Pulmonary artery endothelial cell (primary cell): ENCODE data around the gene B3GAT3. TPM values are rescaled to one million over a fixed set of nuclear protein-coding genes. Genes with fewer than 3 reads are reported as not detected.
"Not testable (repeated sequence)": the region's sequence is repeated elsewhere in the genome, so short reads cannot be mapped to it uniquely, and the experiment has no call there.

Source experiments
- DNase-seq: peaks from one replicate; pipeline ENCODE4 v3.0.0-alpha.2; 2011; ENCODE audit warnings: low read depth, low spot score
- total RNA-seq: library from RNA; depleted of rRNA; stranded (reverse); fragments of >200 nt; gene quantifications from 2 replicates; pipeline ENCODE4 v1.2.3, GENCODE V29; 2014

The B3GAT3 gene
- total RNA-seq, 1 donor from 2014 or later = 19.3 TPM

- DNase-seq = no peak
Observed at GRCh38 chr11:62604460-62605120, 17.2 kb downstream of the B3GAT3 start.

DNA sequence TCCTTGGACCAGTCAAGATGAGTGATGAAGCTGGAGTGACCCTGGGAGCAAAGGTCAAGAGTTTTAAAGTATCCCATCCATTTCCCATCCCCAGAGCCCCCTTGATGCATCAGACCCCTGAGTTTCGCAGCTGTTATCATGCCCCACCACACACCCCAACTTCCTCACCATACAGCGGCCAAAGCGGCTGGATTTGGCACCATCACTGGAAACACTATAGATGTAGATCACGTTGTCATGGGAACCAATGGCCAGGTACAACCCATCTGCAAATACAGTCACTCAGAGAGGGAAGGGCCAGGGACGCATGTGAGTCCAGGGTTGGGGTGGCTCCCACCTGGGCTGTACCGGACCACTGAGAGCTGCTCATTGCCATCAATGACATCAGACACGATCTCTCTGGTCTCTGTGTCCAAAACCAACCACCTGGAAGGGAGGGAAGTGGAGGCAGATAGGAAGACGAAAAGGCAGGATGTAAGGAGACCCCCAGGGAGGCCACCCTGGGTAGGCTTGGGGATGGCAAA is 17.9 kb downstream of the B3GAT3 start:
- no peak for DNase-seq

DNA sequence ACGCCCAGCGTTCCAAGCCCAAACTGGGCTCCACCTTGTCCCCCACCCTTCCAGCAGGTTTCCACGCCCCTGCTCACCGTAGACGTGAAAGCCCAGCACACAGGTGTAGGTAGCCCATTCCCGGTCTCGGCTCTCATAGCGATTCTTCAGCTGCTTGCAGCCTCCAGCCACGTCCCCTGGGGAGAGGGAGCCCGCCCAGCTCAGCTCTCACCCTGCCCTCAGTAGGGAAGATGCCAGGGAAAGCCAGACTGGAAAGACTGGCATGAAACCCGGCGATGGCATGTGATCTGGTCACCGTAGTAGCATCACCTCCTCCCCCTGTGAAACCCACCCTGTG is 18.7 kb downstream of the B3GAT3 start:
- DNase-seq = no peak

- DNase-seq = no peak
Observed at GRCh38 chr11:62602141-62603071, 19.4 kb downstream of the B3GAT3 start.

DNA sequence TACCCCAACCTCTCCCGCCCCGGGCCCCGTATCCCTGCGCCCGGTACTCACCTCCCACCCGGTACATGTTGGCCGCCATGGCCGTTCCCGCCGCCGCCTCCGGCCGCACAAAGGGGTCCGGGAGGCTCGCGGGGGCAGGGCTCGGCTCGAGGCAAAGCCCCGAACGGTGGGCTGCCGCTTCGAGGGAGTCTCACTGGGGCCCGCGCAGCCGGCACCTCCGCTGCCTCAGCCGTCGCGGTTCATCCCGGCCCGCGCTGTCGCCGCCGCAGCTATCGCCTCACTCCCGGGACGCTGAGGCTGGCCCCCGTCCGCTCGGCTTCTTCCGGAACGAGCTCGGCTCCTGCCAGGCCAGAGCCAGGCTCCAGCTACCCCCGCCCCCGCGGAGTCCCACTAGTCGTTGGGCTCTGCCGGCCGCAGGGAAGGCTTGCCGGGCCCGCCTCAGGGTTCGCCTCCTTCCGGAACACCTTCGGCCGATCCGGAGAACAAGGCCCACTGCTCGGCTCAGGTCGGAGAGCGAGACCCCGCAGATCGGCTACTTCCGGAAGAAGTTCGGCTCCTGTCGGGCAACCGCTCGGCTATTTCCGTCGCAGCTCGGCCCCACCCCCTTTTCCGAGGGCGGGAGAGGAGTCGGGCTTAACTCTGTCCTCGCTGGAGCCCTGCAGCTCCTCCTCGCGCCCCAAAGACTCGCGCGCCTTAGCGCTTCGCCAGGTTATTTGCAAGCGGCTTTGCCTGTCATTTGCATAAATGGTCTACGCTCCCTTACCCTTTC is 20.2 kb downstream of the B3GAT3 start, which contains the start of gene MTA2:
Gene MTA2, minus strand, starts transcription at position 494 of the 769 bp plus-strand sequence. Its CDS starts 415 bp downstream, at position 79.
- DNase-seq = peak; percentile 92

GRCh38 chr11:62601122-62601371 is 20.7 kb downstream of the B3GAT3 start:
- DNase-seq = no peak

- DNase-seq = no peak
Observed at GRCh38 chr11:62600367-62601121, 21.2 kb downstream of the B3GAT3 start.

DNA sequence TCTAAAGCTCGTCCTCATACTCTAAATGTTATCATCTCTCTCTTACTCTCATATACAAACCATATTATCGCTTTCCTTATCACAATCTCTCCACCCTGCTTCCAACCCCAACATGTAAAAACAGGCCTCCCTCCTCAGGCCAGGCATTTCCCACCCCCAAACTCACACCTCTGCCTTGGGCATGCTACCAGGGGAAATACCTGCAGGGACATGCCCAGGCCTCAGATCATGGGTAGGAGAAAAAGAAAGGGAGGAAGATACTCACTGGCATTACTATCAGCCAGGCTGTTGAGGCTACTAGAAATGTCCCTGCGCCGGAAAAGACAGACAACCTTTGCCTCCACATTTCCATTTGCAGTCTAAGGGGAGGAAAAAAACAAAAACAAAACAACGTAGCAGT is 21.9 kb downstream of the B3GAT3 start:
- no peak for DNase-seq

DNA sequence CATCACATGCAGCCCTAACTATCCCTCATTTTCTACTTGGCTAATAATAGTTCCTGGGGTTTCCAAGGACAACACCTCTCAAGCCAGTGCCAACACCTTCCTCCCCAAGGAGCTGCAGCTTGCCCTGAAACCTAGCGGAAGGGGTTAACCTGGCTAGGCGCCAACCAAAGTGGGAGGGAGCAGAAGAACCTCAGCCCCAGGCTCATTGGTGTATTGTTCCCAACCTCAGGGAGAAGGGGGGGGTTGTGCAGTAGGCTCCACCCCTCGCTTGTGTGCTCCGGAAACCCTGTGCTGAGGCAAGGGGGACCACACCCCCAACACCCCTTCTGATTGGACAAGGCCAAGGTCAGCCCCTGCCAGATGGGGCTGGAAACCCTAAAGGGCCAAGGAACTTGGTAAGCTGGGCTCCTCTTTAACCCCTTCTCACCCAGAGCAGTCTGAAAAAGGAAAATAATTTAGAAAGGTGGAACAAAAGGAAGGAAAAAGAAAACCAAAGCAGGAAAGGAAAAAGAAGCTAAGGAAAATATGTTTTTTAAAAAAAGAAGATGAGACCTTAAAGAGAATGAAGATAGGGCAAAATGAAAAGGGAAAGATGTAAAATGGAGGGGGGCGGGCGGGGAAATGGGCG is 22.6 kb downstream of the B3GAT3 start:
- DNase-seq = peak; percentile 98

GRCh38 chr11:62595124-62595523 is 26.7 kb downstream of the B3GAT3 start:
- no peak for DNase-seq

- DNase-seq = peak; percentile 52
Observed at GRCh38 chr11:62593434-62594044, 28.2 kb downstream of the B3GAT3 start.

DNA sequence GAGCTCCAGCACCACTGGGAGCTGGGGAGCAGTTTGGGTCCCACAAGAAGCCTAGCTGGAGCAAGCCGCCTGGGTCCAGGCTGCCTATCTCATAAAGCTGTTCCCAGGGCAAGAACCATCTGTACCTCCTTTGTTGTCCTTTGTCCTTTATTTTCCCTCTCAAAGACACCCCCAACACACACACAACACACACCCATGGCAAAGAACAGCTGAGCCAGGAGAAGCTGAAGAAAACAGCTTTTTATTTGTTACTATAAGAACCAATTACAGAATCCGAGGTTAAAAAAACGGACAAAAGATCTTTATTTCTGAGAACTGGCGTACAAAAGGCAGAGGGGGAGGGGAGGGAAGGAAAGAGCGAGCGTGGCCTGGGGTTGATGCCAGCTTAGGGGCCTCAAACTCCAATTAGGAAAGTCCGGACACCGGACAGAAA is 28.8 kb downstream of the B3GAT3 start:
- no peak for DNase-seq

DNA sequence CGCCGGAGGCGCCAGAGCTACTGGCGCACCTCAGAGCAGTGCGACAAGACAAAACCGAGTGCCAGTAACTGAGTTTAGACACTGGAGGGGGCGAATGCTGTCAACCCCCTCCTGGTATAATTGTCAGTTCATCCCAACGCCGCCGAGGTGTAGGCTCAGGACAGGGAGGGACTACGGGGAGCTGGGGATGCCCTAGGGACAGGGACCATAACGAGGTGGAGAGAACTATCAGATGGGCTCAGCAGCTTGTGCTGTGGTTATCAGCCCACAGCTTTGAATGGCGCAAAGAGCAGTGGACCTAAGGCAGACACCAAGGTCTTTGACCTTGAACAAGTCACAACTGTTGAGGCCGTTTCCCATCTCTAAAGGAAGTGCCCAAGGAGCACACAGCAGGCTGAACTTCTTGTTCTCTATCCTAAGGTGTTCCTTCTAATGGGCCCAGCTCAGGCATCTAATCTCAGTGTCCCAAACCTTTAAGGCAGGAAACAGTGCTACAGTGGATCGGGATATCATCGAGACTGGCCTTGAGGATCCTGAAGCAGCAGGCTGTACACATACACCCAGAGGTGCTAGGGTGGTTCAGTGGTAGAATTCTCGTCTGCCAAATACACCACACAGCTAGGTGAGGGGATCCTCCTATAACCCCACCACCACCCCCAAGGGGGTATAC is 29.5 kb downstream of the B3GAT3 start:
- no peak for DNase-seq

GRCh38 chr11:62591448-62592145 is 30.2 kb downstream of the B3GAT3 start, which contains the start of gene TUT1:
TSS of gene TUT1 (minus strand) at chr11:62591523. CDS start at chr11:62591485, 38 bp downstream.
- DNase-seq = peak; percentile 99

GRCh38 chr11:62588966-62589637 is 32.7 kb downstream of the B3GAT3 start:
- no peak for DNase-seq

- not testable (repeated sequence) for DNase-seq
Observed at GRCh38 chr11:62585356-62585755, 36.4 kb downstream of the B3GAT3 start.

DNA sequence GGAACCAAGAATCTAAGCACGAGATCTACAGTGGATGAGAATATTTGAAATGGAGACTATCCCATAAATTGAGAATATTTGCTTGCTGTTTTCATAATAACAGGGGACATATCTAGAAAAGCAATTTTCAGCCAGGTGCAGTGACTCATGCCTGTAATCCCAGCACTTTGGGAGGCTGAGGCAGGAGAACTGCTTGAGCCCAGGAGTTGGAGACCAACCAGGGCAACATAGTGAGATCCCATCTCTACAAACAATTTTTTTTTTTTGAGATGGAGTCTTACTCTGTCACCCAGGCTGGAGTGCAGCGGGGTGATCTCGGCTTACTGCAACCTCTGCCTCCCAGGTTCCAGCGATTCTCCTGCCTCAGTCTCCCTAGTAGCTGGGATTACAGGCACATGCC is 40.1 kb downstream of the B3GAT3 start:
- DNase-seq = not testable (repeated sequence)

DNA sequence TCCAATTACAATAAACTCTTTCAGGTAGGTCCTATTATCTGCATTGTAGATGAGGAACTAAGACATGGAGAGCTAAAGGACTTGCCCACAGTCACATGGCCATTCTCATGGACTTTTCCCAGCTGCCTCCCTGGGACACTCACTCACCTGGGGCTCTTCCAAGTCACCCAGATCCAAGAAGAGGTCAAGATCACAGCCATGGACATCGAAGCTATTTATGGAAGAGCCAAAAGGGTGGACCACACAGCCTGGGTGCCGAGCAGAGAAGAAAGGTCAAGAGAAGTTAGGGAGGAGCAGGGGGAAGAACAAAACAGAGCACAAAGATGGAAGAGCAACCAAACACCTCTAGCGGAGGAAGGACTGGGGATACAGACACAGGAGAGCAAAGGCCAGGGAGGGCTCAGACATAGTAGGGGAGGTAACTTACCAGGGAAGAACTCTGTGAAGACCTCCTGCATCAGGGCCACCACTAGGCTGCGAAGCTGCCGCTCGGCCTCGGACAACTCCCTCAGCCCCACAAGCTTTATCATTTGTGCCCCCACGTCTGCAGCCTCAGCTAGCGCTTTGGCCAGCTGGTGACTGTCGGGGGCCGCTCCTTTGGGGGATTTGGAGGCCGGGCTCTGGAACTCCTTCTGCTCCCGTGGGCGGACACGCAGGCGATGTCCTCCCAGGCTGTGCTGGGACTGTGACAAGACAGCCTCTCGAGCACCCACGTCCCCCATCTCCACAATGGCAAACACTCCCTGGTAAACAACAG is 40.6 kb downstream of the B3GAT3 start:
- DNase-seq = no peak
